SH-SY5Y (cell line): ENCODE measurements around the gene GLI3.

Source experiments
- GATA2 ChIP-seq: IDR thresholded peaks from 2 replicates; pipeline ENCODE4 v1.6.1; 2011; ENCODE audit warnings: mild to moderate bottlenecking, low read depth, low read length
- GATA3 ChIP-seq: IDR thresholded peaks from 2 replicates; pipeline ENCODE4 v1.6.1; 2011; ENCODE audit warnings: low read depth, mild to moderate bottlenecking, low read length, moderate library complexity

GRCh38 chr7:42090806-42091205 lies 146.2 kb downstream of the GLI3 start:
- no peak for TF ChIP-seq GATA2
- TF ChIP-seq GATA3 = no peak
